Peyer's patch (tissue), 4 donors: ENCODE data around the gene CNTNAP2.

Experiments used
- CTCF ChIP-seq, 6 experiments: fragments of 450-650 bp in 4 of 6; fragments of 200-600 bp in 2 of 6; sonication (generic) in 1 of 6; IDR thresholded peaks; one replicate each; pipeline ENCODE4 v1.5.1; 2017 to 2019; ENCODE audit warnings: antibody characterized with exemption in 6 of 6, mild to moderate bottlenecking in 3 of 6, moderate library complexity in 1 of 6
- POLR2A ChIP-seq, 2 donors: fragments of 450-650 bp; IDR thresholded peaks; one replicate each; pipeline ENCODE4 v1.5.1; 2017; ENCODE audit warnings: antibody characterized with exemption in 2 of 2, mild to moderate bottlenecking in 2 of 2, moderate library complexity in 2 of 2

GRCh38 chr7:147405621-147406020 is 1289.0 kb downstream of the CNTNAP2 start:
- TF ChIP-seq CTCF (IDR thresholded peaks at IDR 0.05) = no peak
- no peak for TF ChIP-seq POLR2A (IDR thresholded peaks at IDR 0.05)
